Psoas muscle (tissue), 8 donors: ENCODE data around the gene NPRL2. TPM values are rescaled to one million over a fixed set of nuclear protein-coding genes. Genes with fewer than 3 reads are reported as not detected.

Experiments used
- ATAC-seq, 4 donors: fragments of 200-7000 bp; cut with Tn5 transposase; one replicate each; pipeline ENCODE4 v1.9.1; 2020; ENCODE audit warnings: moderate library complexity in 3 of 4, mild to moderate bottlenecking in 2 of 4
- DNase-seq, 2 donors: peaks; one replicate each; pipeline ENCODE4 v3.0.0-alpha.2; 2020
- H3K27ac ChIP-seq: fragments of 200-600 bp; one replicate; pipeline ENCODE4 v1.8.0; 2022
- H3K27me3 ChIP-seq, 3 donors: fragments of 200-600 bp in 1 of 3; one replicate each; pipeline versions ENCODE4 v1.6.1 to v1.8.0; 2013 to 2022; ENCODE audit warnings: low read length in 2 of 3, mild to moderate bottlenecking in 2 of 3, moderate library complexity in 1 of 3; ENCODE audit not compliant: insufficient read depth in 3 of 3
- H3K36me3 ChIP-seq, 2 donors: fragments of 200-600 bp in 1 of 2; one replicate each; pipeline versions ENCODE4 v1.6.1 to v1.8.0; 2013 to 2022; ENCODE audit warnings: low read depth in 1 of 2, mild to moderate bottlenecking in 1 of 2, moderate library complexity in 1 of 2; ENCODE audit not compliant: insufficient read depth in 1 of 2
- H3K4me1 ChIP-seq: fragments of 200-600 bp; one replicate; pipeline ENCODE4 v1.8.0; 2022
- H3K4me3 ChIP-seq: fragments of 200-600 bp; one replicate; pipeline ENCODE4 v1.8.0; 2022; ENCODE audit warnings: mild to moderate bottlenecking
- H3K9me3 ChIP-seq: fragments of 200-600 bp; one replicate; pipeline ENCODE4 v1.8.0; 2022
- WGBS, 3 donors: extraction: QIAGEN DNeasy Blood & Tissue Kit; methylation state at CpG; one replicate each; pipeline versions ENCODE4 v1.1.6 to v1.1.7; 2013; 5-methylcytosine and 5-hydroxymethylcytosine counted together
- intact Hi-C, 2 donors: fragments of 100-400 bp; cut with DNase I; formaldehyde crosslinking; loops; one replicate each; pipeline versions ENCODE4 v1.11.0 to v1.14.2; 2022
- polyA plus RNA-seq, 3 donors: library from polyadenylated mRNA; stranded (reverse); fragments of 200-250 nt; gene quantifications; one replicate each; pipeline ENCODE4 v1.2.3, GENCODE V29; 2013
- total RNA-seq, 4 donors: library from RNA; stranded (reverse); fragmentation: NEBNext Ultra II Directional in 2 of 4; extraction: Animal tissue kit (Norgen Biotek cat#: 25700) in 2 of 4; gene quantifications; one replicate each; pipeline versions ENCODE4 v1.2.1 to v1.2.4, GENCODE V29; 2021 to 2023
- TF ChIP-seq, protein P1 (sequence below): fragments of 200-600 bp; IDR thresholded peaks from one replicate; pipeline ENCODE4 v1.8.0; 2022; ENCODE audit warnings: antibody characterized with exemption
- donor health status: healthy with polysubstance abuse.
- donor health status: DM: no; HTN: no; CAD: no; lungs with moderate emphysema.
- donor health status: Bipolar disorder and iron deficiency.
- donor health status: healthy.
- donor health status: DM: yes; HTN: yes; CAD: no.
- donor health status: DM: no; HTN: no; CAD: no.
- donor health status: DM: no; HTN: no; CAD: no.
- donor health status: DM: yes; HTN: yes; CAD: no.

The NPRL2 gene
- total and polyA plus RNA-seq, 7 donors = 16.1 to 36.6 (median 21.6) TPM

DNA sequence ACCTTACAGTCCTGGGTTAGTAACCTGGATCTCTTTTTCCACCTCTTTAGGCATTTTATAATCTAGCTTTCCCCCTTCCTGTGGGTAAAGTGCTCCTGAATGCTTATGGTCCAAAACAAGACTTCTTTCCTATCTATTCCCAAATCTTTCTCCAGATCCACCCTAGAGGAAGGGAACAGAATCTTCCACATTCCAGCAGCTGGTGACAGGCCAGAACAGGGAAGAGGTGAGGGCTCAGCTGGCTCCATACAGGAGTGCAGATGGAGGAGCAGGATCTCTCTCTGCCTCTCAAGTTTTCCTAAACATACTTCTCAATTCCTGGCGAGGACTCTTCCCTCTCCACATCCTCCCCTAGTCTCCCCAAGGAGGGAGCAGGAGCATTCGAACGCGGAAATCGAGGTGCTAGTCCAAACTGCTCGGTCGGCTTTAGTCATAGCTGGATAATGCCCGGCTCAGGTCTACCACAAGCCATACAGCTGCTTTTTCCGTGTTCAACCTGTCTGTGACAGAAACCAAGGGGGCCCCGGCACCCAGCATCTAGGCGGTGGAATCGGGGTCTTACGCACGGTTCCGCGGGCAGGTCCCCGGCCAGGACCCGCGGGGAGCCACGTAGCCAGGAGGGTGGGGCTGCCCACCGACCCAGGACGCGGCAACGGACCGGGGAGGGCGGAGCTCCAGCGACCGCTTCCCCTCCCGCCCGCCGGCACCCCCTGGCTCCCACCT is 14.0 kb downstream of the NPRL2 start:
- DNase-seq (no peak), ATAC-seq (peak; percentile 0 to 8 (median 0))
- H3K27me3 ChIP-seq = no peaks in the 10 kb centered on the region
- no peaks in the 10 kb centered on the region for H3K9me3 ChIP-seq
- H3K4me3 ChIP-seq = peak overlapping the region; percentile 93
- H3K4me1 ChIP-seq = peaks cover 50% of the 10 kb centered on the region
- intact Hi-C loops = no loop called here
- TF ChIP-seq, protein P1, sequence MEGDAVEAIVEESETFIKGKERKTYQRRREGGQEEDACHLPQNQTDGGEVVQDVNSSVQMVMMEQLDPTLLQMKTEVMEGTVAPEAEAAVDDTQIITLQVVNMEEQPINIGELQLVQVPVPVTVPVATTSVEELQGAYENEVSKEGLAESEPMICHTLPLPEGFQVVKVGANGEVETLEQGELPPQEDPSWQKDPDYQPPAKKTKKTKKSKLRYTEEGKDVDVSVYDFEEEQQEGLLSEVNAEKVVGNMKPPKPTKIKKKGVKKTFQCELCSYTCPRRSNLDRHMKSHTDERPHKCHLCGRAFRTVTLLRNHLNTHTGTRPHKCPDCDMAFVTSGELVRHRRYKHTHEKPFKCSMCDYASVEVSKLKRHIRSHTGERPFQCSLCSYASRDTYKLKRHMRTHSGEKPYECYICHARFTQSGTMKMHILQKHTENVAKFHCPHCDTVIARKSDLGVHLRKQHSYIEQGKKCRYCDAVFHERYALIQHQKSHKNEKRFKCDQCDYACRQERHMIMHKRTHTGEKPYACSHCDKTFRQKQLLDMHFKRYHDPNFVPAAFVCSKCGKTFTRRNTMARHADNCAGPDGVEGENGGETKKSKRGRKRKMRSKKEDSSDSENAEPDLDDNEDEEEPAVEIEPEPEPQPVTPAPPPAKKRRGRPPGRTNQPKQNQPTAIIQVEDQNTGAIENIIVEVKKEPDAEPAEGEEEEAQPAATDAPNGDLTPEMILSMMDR = no peak
- H3K36me3 ChIP-seq = peaks cover 0 to 13% of the 10 kb centered on the region in 2 donors
- 1% methylated on average over 23 to 31 of the region's 31 CpGs for whole genome bisulfite sequencing, 3 donors
- peak overlapping the region; percentile 95 for H3K27ac ChIP-seq

DNA sequence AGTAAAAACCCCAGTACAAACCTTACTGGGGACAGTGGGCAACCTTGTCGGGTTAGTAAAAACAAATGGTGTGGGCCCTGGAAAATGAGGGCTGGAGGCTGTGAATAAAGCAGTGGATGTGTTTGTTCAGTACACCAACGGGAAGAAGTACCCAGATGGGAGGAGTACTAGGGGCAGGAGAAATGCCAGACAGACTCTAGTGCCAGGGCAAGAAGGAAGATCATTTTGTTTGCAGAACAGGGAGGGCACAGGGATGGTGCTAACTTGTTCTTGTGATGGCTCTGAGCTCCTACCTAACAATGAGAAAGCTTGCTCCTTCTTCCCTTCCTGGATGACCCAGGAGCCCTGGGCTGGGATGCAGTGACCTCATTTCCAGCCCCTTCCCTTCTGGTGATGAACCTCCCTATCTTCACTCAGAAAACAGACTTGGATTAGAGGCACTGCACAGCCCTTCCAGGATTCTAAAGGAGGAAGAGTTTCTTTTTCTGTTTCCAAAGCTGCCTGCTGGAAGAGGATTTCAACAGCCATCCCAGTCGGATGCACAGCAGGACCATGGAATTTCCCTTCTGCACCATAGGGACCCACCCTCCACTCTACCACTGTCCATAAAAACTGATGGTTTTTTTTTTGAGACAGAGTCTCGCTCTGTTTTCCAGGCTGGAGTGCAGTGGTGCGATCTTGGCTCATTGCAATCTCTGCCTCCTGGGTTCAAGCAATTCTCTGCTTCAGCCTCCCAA is 16.1 kb downstream of the NPRL2 start:
- H3K4me1 ChIP-seq = peaks cover 46% of the 10 kb centered on the region
- 42 to 54% (median 49%) methylated on average over 5 of the region's 5 CpGs for whole genome bisulfite sequencing, 3 donors

DNA sequence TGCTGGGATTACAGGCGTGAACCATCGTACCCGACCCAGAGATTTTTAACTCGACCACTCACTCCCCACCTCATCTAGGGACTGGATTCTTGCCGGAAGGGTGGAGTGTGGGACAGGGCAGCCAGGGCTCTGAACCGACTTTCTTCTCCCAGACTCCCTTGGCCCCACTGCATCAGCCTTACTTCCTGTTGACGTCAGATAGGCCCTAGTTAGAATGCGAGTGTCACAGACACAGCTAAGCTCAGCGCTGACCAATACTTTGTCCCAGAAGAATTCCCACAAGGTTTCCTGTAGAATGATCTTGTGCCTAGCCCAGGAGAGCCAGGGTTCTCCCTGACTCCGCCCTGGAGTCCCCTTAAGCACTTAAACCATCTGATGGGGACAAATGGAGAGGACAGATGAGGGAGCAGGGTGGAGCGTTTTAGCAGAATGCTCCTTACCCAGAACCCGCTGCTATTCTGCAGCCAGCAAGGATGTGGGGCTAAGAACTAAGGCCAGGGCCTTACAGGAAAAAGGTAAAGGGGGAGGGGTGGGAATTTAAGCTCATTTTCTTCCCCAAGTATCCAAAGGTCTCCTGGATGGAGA is 16.7 kb downstream of the NPRL2 start:
- peak overlapping the region; percentile 93 for H3K4me3 ChIP-seq
- ATAC-seq = no peak
- intact Hi-C loops = no loop called here

More for the DNA sequence above, 16.1 kb downstream of the NPRL2 start:
- DNase-seq (no peak), ATAC-seq (no peak)
- peak overlapping the region; percentile 93 for H3K4me3 ChIP-seq
- peak overlapping the region; percentile 95 for H3K27ac ChIP-seq
- TF ChIP-seq, protein P1 = no peak
- intact Hi-C loops = no loop called here
- no peaks in the 10 kb centered on the region for H3K9me3 ChIP-seq
- H3K36me3 ChIP-seq = peaks cover 3 to 34% of the 10 kb centered on the region in 2 donors
- H3K27me3 ChIP-seq = no peaks in the 10 kb centered on the region

DNA sequence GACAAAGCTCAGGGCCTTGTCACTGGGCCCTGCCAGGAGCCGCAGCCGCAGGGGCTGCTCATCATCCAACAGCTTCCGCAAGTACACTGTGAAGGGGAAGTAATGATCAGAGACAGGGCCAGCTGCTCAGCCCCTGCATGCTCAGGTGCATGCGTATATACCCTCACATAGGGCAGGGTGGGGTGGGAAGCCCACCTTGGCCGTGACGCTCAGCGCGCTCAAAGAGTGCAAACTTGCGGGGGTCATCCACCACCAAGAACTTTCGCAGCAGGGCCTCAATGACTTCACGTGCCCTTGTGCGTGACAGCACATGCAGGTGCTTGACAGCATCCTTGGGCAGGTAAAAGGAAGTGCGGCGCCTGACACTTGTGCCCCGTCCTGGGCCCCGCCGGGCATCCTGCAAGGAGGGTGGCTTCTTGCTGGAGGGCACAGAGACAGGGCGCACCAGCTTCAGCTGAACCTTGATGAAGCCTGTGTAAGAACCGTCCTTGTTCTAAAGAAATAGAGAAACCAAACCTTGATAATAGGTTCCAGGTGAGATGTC is 19.1 kb downstream of the NPRL2 start:
- 94 to 96% (median 95%) methylated on average over 19 of the region's 19 CpGs for WGBS, 3 donors
- Histone ChIP-seq H3K4me1 (peaks cover 46% of the 10 kb centered on the region), H3K27ac (no peak overlapping the region), H3K27me3 (no peaks in the 10 kb centered on the region), H3K36me3 (peaks cover 3 to 44% of the 10 kb centered on the region in 2 donors), H3K4me3 (no peak overlapping the region), H3K9me3 (no peaks in the 10 kb centered on the region)
- no peak for ATAC-seq
- no peak for DNase-seq
- TF ChIP-seq, protein P1 = no peak
- intact Hi-C loops = no loop called here

More for the DNA sequence above, 16.7 kb downstream of the NPRL2 start:
- Histone ChIP-seq H3K4me1 (peaks cover 45% of the 10 kb centered on the region), H3K9me3 (no peaks in the 10 kb centered on the region), H3K36me3 (peaks cover 3 to 41% of the 10 kb centered on the region in 2 donors), H3K27ac (peak overlapping the region; percentile 95), H3K27me3 (no peaks in the 10 kb centered on the region)
- peak; percentile 60 to 71 for DNase-seq
- TF ChIP-seq, protein P1 = no peak
- 43 to 64% (median 46%) methylated on average over 12 of the region's 12 CpGs for WGBS, 3 donors
